Measurements from ENCODE around the gene E2F8.
A peak's percentile ranks its signal among the peaks of the same experiment; 100 is the strongest.

Gene E2F8

DNA sequence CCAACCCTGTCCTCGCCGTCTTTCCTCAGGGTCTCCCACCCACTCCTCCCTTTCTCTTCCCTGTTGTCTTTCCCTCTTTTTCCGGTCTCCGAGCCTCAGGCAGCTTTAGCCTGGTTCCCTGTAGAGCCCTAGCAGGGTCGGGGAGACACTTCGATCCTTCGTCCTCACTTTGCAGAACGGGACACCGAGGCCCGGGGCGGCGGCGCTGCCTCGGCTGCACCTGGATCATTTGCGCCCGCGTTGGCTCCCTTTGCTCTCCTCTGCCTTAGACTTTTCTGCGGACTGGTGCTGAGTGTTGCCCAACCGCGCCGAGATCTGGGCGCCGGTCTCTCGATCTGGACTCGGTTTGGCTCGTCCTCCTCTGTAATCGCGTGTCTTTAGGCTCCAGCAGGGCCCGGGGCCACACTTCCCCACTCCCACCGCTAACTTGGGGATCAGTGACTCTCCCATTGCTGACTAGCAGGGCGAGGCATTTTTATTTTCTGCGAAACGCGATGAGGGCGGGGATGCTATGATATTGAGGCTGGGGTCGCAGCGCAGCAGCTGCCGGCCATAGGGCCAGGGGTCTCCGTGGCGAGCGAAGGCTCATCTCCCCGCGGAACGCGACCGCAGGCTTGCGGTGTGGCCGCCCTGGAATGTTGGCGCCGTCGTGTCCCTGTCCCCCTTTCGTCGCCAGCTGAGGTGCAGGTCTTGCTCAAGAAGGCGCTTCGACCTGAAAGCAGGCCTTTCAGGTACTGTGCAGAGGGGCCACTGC lies 1.6 kb upstream of the E2F8 start:
- Mint-ChIP-seq H3K4me1 (peaks cover 15% of the 10 kb centered on the region), H3K9me3 (no peaks in the 10 kb centered on the region), H3K27me3 (peaks cover 23% of the 10 kb centered on the region), H3K27ac (no peak overlapping the region), H3K36me3 (no peaks in the 10 kb centered on the region), H3K4me3 (peak overlapping the region; percentile 88)
- no peak for ATAC-seq (ENCODE audit: low read depth)
- DNase-seq (ENCODE audit: low spot score in 2 of 2), result no peak

GRCh38 chr11:19241260-19242178 lies 774 bp upstream of the E2F8 start:
- Mint-ChIP-seq H3K9me3 (no peaks in the 10 kb centered on the region), H3K36me3 (no peaks in the 10 kb centered on the region), H3K27ac (no peak overlapping the region), H3K4me3 (peak overlapping the region; percentile 90), H3K27me3 (peaks cover 20% of the 10 kb centered on the region), H3K4me1 (peaks cover 15% of the 10 kb centered on the region)
- ATAC-seq (ENCODE audit: low read depth), result peak; percentile 21
- DNase-seq (ENCODE audit: low spot score in 2 of 2), result peak; percentile 10 to 51

DNA sequence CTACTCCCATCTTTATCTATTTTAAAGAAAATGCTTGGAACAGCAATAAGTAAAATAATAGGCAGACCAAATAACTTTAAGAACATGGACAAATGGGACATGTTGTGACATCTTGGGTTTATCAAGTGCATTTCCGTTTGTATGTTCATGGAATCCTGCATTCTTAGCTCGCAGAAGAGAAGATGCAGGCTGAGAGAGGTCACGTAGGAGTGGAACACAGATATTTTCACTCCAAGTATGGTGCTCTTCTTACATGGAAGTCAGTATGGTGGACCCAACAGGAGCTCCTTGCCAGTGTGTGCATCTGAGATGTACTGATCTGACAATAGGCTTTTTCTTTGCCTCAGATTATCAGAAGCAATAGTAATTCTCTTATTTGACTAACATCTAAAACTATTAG lies 1.7 kb downstream of the E2F8 start:
- no peak for DNase-seq (ENCODE audit: low spot score in 2 of 2)
- Mint-ChIP-seq H3K4me3 (no peak overlapping the region), H3K36me3 (no peaks in the 10 kb centered on the region), H3K27me3 (peaks cover 14% of the 10 kb centered on the region), H3K27ac (no peak overlapping the region), H3K9me3 (no peaks in the 10 kb centered on the region), H3K4me1 (peaks cover 15% of the 10 kb centered on the region)
- no peak for ATAC-seq (ENCODE audit: low read depth)

- Mint-ChIP-seq H3K36me3 (no peaks in the 10 kb centered on the region), H3K27me3 (peaks cover 11% of the 10 kb centered on the region), H3K27ac (no peak overlapping the region), H3K4me1 (peaks cover 12% of the 10 kb centered on the region), H3K9me3 (no peaks in the 10 kb centered on the region), H3K4me3 (no peak overlapping the region)
- DNase-seq (ENCODE audit: low spot score in 2 of 2), result no peak
- no peak for ATAC-seq (ENCODE audit: low read depth)
Observed at GRCh38 chr11:19237813-19238212, 2.9 kb downstream of the E2F8 start.

GRCh38 chr11:19237381-19237780 lies 3.4 kb downstream of the E2F8 start:
- Mint-ChIP-seq H3K36me3 (no peaks in the 10 kb centered on the region), H3K27ac (no peak overlapping the region), H3K9me3 (no peaks in the 10 kb centered on the region), H3K4me3 (no peak overlapping the region), H3K4me1 (peaks cover 11% of the 10 kb centered on the region), H3K27me3 (peaks cover 10% of the 10 kb centered on the region)
- DNase-seq (ENCODE audit: low spot score in 2 of 2), result no peak
- no peak for ATAC-seq (ENCODE audit: low read depth)

DNA sequence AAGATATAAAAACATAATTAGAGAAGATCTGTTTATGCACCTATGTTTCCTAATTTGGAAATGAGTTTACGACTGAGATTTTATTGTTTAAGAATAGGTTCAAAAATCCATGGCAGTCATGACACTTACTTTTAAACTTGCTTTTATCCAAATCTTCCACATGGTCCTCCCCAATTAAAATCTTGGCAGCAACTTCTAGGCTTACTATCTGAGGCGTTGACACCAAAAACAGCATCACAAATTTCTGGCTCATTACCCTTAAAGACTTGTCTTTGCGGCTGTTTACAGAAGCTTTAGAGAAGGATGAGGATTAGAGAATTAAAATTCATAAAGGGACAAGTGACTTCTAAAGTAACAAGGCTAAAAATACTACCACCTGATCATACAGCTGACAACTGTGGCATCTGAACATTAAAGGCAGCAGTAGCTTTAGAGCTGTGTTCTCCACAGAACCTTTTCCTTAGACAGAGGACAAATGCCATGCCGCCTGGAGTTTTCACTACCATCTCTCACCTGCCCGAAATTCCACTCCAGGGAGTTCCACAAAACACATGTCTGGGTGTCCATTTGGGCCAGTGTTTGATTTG lies 6.4 kb downstream of the E2F8 start:
- Mint-ChIP-seq H3K9me3 (no peaks in the 10 kb centered on the region), H3K27ac (no peak overlapping the region), H3K27me3 (peaks cover 1% of the 10 kb centered on the region), H3K4me1 (no peaks in the 10 kb centered on the region), H3K36me3 (no peaks in the 10 kb centered on the region), H3K4me3 (no peak overlapping the region)
- ATAC-seq (ENCODE audit: low read depth) (no peak), DNase-seq (ENCODE audit: low spot score in 2 of 2) (no peak)

- Mint-ChIP-seq H3K27ac (peak overlapping the region; percentile 43), H3K4me1 (no peaks in the 10 kb centered on the region), H3K27me3 (peaks cover 1% of the 10 kb centered on the region), H3K4me3 (no peak overlapping the region), H3K36me3 (no peaks in the 10 kb centered on the region), H3K9me3 (no peaks in the 10 kb centered on the region)
- ATAC-seq (ENCODE audit: low read depth) (no peak), DNase-seq (ENCODE audit: low spot score in 2 of 2) (no peak)
Observed at GRCh38 chr11:19232910-19233503, 7.7 kb downstream of the E2F8 start.

DNA sequence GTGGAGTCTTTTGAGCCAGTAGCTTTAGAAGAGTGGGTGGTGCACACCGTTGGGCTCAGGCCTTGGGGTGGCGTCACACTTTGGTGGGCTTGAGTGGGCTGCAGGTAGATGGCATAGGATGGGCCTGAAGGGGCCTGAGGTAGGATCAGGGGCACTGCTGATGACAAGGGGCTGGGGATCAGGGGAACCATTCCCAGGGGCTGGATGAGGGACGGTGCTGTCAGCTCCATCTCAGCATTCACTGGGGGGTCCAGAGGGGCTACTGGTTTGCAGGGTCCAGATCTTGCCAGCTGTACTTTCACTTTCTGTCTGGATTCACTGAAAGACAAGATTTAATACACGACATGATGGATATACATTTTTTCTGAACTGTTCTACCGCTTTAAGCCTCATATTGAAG lies 11.1 kb downstream of the E2F8 start:
- DNase-seq (ENCODE audit: low spot score in 2 of 2), result no peak
- H3K36me3 Mint-ChIP-seq, result no peaks in the 10 kb centered on the region

DNA sequence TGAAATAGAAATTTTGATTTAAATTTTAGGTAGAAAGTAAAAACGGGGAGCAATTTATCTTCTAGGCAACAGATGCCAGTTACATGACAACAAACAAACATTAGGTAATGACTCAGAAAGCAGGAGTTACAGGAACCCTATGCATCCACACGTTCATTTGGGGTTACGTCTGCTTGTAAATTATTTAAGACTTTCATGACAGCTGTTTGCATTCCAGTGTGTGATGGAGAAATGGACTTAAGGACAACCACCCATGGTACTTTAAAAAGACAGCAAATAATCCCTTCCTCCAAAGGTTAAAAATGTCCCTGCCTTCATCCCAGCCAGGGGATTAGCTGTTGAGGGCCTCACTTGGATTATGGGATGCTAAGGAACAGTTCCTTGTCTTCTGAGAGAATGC lies 11.8 kb downstream of the E2F8 start:
- ATAC-seq (ENCODE audit: low read depth), result no peak
- Mint-ChIP-seq H3K36me3 (no peaks in the 10 kb centered on the region), H3K9me3 (no peaks in the 10 kb centered on the region)

More for the DNA sequence above, 11.1 kb downstream of the E2F8 start:
- no peaks in the 10 kb centered on the region for H3K27me3 Mint-ChIP-seq
- no peak overlapping the region for H3K27ac Mint-ChIP-seq
- H3K9me3 Mint-ChIP-seq, result no peaks in the 10 kb centered on the region
- no peaks in the 10 kb centered on the region for H3K4me1 Mint-ChIP-seq
- ATAC-seq (ENCODE audit: low read depth), result no peak
- peak overlapping the region; percentile 11 for H3K4me3 Mint-ChIP-seq

GRCh38 chr11:19226378-19227195 lies 14.2 kb downstream of the E2F8 start:
- Mint-ChIP-seq H3K4me3 (no peak overlapping the region), H3K27me3 (no peaks in the 10 kb centered on the region), H3K36me3 (no peaks in the 10 kb centered on the region), H3K27ac (no peak overlapping the region), H3K4me1 (no peaks in the 10 kb centered on the region), H3K9me3 (peaks cover 3% of the 10 kb centered on the region)
- no peak for ATAC-seq (ENCODE audit: low read depth)
- no peak for DNase-seq (ENCODE audit: low spot score in 2 of 2)

More for the DNA sequence above, 11.8 kb downstream of the E2F8 start:
- Mint-ChIP-seq H3K27ac (no peak overlapping the region), H3K4me3 (no peak overlapping the region), H3K4me1 (no peaks in the 10 kb centered on the region), H3K27me3 (no peaks in the 10 kb centered on the region)
- no peak for DNase-seq (ENCODE audit: low spot score in 2 of 2)

DNA sequence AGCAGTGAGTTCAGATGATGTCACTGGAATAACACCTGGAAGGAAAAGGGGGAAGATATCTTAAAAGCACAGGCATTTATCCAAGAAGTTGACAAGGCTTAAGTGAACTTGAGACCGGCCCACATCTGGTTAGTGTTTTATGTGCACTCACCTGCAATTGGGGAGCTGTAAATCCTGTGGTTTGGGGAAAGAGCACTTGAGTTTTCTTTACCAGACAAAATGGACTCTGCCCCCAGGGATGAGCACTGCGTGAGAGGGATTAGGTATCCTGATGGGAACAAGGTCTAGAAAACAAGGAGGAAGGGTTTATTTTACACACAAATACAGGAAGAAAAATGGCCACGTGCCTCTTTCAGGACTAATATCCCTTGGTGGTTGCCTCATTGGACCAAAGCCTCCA lies 15.2 kb downstream of the E2F8 start:
- H3K4me1 Mint-ChIP-seq, result no peaks in the 10 kb centered on the region
- H3K9me3 Mint-ChIP-seq, result peaks cover 3% of the 10 kb centered on the region
- H3K4me3 Mint-ChIP-seq, result no peak overlapping the region
- H3K27me3 Mint-ChIP-seq, result no peaks in the 10 kb centered on the region
- no peak overlapping the region for H3K27ac Mint-ChIP-seq
- DNase-seq (ENCODE audit: low spot score in 2 of 2), result no peak
- H3K36me3 Mint-ChIP-seq, result no peaks in the 10 kb centered on the region
- no peak for ATAC-seq (ENCODE audit: low read depth)

DNA sequence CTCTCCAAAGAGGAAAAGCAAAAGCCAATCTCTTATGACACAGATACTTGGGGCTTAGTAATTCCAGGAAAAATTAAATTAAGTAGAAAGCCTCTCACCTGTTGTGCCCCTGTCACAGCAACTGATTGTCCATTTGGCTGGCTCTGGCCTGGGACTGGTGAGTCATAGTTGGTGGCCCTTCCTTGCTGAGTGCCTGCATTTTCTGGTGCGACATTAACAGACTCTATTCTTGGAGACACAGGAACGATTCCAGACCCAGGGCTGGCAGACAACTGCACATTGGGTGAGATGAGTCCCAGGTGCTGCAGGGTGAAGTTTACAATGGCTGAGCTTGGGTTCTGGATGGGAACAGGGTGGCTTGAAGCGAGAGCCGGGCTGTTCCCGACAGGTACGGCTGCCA lies 15.6 kb downstream of the E2F8 start:
- H3K27me3 Mint-ChIP-seq, result no peaks in the 10 kb centered on the region
- no peak overlapping the region for H3K4me3 Mint-ChIP-seq
- H3K4me1 Mint-ChIP-seq, result no peaks in the 10 kb centered on the region
- ATAC-seq (ENCODE audit: low read depth) (no peak), DNase-seq (ENCODE audit: low spot score in 2 of 2) (no peak)
- peaks cover 3% of the 10 kb centered on the region for H3K9me3 Mint-ChIP-seq
- no peak overlapping the region for H3K27ac Mint-ChIP-seq
- H3K36me3 Mint-ChIP-seq, result no peaks in the 10 kb centered on the region

DNA sequence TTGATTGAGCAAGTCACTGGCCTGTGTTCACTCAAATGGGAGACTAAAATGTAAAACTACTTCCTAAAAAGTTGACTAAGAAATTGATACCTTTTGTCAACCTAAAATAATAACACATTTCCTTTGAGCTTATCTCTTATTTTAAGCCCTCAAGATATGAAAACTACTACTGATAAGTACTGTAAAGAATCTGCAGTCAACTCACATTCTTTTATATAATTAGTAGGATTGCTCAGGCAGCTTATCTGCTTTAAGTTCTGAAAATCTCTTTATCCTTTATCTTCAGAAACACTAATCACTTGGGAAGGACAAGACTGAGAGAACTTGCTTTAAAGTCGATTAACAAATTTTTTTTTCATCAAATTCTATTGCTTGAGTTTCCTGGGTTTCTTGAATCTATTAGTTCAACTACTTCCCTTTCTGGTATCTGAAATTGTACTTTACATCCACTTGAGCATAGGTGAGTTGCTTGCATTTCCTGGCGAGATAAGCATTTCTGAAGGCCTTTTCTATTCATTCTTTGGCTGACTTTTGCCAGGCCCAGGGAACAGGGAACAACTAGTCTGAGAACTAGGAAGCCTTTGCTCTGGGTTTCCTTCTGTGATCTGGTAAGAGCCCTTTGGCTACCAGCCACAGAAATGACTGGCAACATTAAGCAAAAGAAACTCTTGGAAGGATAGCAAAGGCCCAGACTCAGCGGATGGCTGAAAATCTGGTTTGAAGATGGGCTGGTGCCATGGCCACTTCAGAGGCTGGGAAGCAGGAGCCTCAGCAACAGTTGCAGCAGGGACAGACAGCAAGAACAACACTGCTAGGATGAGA lies 19.6 kb downstream of the E2F8 start:
- peaks cover 3% of the 10 kb centered on the region for H3K27me3 Mint-ChIP-seq
- DNase-seq (ENCODE audit: low spot score in 2 of 2) (no peak), ATAC-seq (ENCODE audit: low read depth) (no peak)
- H3K27ac Mint-ChIP-seq, result no peak overlapping the region
- H3K4me1 Mint-ChIP-seq, result no peaks in the 10 kb centered on the region
- H3K9me3 Mint-ChIP-seq, result peaks cover 3% of the 10 kb centered on the region
- H3K4me3 Mint-ChIP-seq, result no peak overlapping the region
- no peaks in the 10 kb centered on the region for H3K36me3 Mint-ChIP-seq

Data from memory B cell (primary cell).